Measurements from ENCODE around the gene IFT25.
A peak's percentile ranks its signal among the peaks of the same experiment; 100 is the strongest.
"Not testable (repeated sequence)": the region's sequence is repeated elsewhere in the genome, so short reads cannot be mapped to it uniquely, and the experiment has no call there.

Gene IFT25

GRCh38 chr1:53945433-53946251, at the start of gene IFT25:
Gene IFT25, minus strand, starts transcription at chr1:53945699. Its CDS starts 5,617 bp downstream, at chr1:53940082.
- peak; percentile 89 for DNase-seq

GRCh38 chr1:53994516-53994915, 49.0 kb upstream of the IFT25 start:
- DNase-seq, result not testable (repeated sequence)

GRCh38 chr1:53992085-53992874, 46.8 kb upstream of the IFT25 start:
- DNase-seq, result no peak

GRCh38 chr1:53987880-53988279, 42.4 kb upstream of the IFT25 start:
- no peak for DNase-seq

- no peak for DNase-seq
Measured at GRCh38 chr1:53986458-53986857, 41.0 kb upstream of the IFT25 start.

GRCh38 chr1:53984726-53985125, 39.2 kb upstream of the IFT25 start:
- no peak for DNase-seq

- DNase-seq, result no peak
Measured at GRCh38 chr1:53982763-53983104, 37.2 kb upstream of the IFT25 start.

GRCh38 chr1:53982034-53982762, 36.7 kb upstream of the IFT25 start:
- no peak for DNase-seq

- no peak for DNase-seq
Measured at GRCh38 chr1:53981220-53981619, 35.7 kb upstream of the IFT25 start.

- DNase-seq, result no peak
Measured at GRCh38 chr1:53979712-53980450, 34.4 kb upstream of the IFT25 start.

GRCh38 chr1:53975861-53976260, 30.4 kb upstream of the IFT25 start:
- DNase-seq, result no peak

GRCh38 chr1:53971718-53972117, 26.2 kb upstream of the IFT25 start:
- DNase-seq, result no peak

- DNase-seq, result not testable (repeated sequence)
Measured at GRCh38 chr1:53969323-53969722, 23.8 kb upstream of the IFT25 start.

GRCh38 chr1:53968125-53968513, 22.6 kb upstream of the IFT25 start:
- no peak for DNase-seq

GRCh38 chr1:53967409-53968124, 22.1 kb upstream of the IFT25 start:
- DNase-seq, result no peak

GRCh38 chr1:53966794-53967193, 21.3 kb upstream of the IFT25 start:
- DNase-seq, result no peak

GRCh38 chr1:53964109-53964508, 18.6 kb upstream of the IFT25 start:
- no peak for DNase-seq

- no peak for DNase-seq
Measured at GRCh38 chr1:53963460-53963859, 18.0 kb upstream of the IFT25 start.

GRCh38 chr1:53962395-53962794, 16.9 kb upstream of the IFT25 start:
- no peak for DNase-seq

- no peak for DNase-seq
Measured at GRCh38 chr1:53959664-53960250, 14.3 kb upstream of the IFT25 start.

GRCh38 chr1:53957194-53957818, 11.8 kb upstream of the IFT25 start:
- DNase-seq, result no peak
